Stimulated activated memory B cell treated with anti-CD40 and anti-IgM and Interleukin-4, amounts not matched to agents 10 μg/mL and 1 μg/mL and 100 μg/mL, for 72 hours (primary cell): ENCODE measurements around the gene SHISA8.
"Not testable (repeated sequence)": the region's sequence is repeated elsewhere in the genome, so short reads cannot be mapped to it uniquely, and the experiment has no call there.

Experiments used
- ATAC-seq: fragments of 150-1000 bp; cut with Tn5 transposase; 2 replicates; pipeline ENCODE4 v1.10.0; 2021
- H3K27ac Mint-ChIP-seq: one replicate; pipeline ENCODE4 v1.8.0; 2022; ENCODE audit warnings: mild to moderate bottlenecking, mixed read lengths
- H3K27me3 Mint-ChIP-seq: one replicate; pipeline ENCODE4 v1.8.0; 2022; ENCODE audit warnings: mixed read lengths
- H3K36me3 Mint-ChIP-seq: one replicate; pipeline ENCODE4 v1.8.0; 2022; ENCODE audit warnings: mixed read lengths
- H3K4me1 Mint-ChIP-seq: one replicate; pipeline ENCODE4 v1.8.0; 2022; ENCODE audit warnings: mixed read lengths
- H3K4me3 Mint-ChIP-seq: one replicate; pipeline ENCODE4 v1.8.0; 2022; ENCODE audit warnings: mild to moderate bottlenecking, moderate library complexity, mixed read lengths
- H3K9me3 Mint-ChIP-seq: one replicate; pipeline ENCODE4 v1.8.0; 2022; ENCODE audit warnings: mixed read lengths

The SHISA8 gene

DNA sequence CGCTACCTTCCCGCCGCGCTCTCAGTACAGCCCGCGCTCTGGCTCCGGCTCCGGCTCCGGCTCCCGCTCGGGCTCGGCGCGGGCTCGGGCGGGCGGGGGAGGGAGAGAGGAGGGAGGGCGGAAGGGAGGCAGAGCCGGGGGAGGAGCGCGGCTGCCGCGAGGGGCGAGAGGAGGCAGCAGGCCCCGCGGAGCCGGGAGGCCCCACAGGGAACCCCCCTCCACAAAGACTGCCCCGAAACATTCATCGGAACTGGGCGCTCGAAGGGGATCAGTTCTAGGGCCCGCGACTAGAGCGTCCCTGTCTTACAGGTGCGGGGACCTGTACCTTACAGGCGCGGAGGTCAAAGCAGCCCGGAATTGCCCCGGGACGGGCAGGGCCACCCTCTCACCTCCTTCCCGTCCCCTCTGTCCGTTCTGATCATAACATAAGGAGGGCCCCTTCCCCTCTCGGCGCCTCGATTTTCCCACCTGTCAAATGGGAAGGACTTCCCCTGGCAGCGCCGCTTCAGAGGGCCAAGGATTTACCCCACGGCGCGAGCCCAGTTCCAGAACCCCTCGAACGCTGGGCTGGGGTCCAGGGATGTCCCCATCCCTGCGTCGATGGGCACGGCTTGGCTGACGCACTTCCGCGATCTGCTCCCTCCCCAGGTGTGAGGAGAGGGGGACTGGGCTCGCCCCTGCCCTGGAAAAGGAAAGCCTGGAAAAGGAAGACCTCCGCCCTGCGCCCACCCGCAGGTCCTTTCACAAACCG is at the start of gene SHISA8:
Gene SHISA8, minus strand, starts transcription at position 40 of the 751 bp plus-strand sequence. CDS start 407 bp downstream, outside the sequence.
- H3K4me3 Mint-ChIP-seq, result peak within 1 kb of the TSS; percentile 77

DNA sequence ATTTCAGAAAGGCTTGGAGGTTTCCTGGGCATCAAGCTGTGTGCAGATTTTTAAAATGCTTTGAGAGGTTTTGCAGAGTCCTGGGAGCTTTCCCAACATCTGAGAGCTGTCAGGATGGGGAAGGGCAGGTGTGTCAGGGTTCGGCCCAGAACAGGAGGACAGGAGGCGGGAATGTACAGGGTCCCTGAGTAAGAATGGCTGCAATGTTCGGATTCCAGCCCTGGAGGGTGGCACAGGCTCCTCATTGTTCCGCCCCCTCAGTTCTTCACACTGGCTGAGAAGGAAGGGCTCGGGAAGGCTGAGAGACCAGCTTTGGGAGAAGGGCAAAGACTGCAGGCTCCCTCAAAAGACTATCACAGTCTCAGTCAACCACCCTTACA is 49.2 kb upstream of the SHISA8 start:
- H3K9me3 Mint-ChIP-seq, result no peaks in the 10 kb centered on the region
- peaks cover 8% of the 10 kb centered on the region for H3K27me3 Mint-ChIP-seq
- no peak overlapping the region for H3K4me3 Mint-ChIP-seq
- H3K4me1 Mint-ChIP-seq, result peaks cover 9% of the 10 kb centered on the region
- H3K36me3 Mint-ChIP-seq, result no peaks in the 10 kb centered on the region
- no peak for ATAC-seq
- no peak overlapping the region for H3K27ac Mint-ChIP-seq

More for the DNA sequence above, at the start of gene SHISA8:
- peak; percentile 27 for ATAC-seq
- Mint-ChIP-seq H3K9me3 (no peaks in the 10 kb centered on the region), H3K36me3 (peaks cover 12% of the 10 kb centered on the region), H3K27me3 (peaks cover 22% of the 10 kb centered on the region), H3K27ac (peak within 1 kb of the TSS; percentile 96), H3K4me1 (peaks cover 73% of the 10 kb centered on the region)

DNA sequence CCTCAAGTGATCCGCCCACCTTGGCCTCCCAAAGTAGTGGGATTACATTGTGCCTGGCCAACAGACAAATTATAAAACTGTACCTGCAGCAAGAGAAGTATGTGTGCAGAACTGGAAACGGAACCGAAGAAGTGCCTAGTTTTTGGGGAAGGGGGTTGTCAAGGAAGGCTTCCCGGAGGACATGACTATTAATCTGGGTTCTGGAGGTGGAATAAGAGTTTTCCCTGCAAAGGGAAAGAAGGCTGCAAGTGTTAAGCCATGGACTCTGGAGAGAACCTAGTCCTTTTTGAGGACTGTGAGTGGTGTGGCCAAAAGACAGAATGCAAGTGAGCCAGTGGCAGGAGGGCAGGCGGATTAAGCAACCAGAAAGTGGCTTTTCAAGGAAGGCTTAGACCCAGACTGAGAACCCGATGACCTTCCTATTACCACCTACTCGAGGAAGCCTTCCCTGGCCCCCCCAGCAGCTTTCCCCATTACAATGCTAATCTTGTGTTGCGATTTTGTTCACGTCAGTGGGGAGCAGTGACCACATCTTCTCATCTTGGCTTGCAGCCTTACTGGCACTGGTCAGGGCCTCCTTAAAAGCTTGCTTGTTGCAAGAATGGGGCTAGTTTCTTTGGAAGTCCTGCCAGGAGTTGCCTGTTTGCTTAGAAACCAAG is 48.7 kb upstream of the SHISA8 start:
- no peak for ATAC-seq
- H3K4me3 Mint-ChIP-seq, result no peak overlapping the region
- no peaks in the 10 kb centered on the region for H3K9me3 Mint-ChIP-seq
- H3K27me3 Mint-ChIP-seq, result peaks cover 4% of the 10 kb centered on the region
- no peaks in the 10 kb centered on the region for H3K36me3 Mint-ChIP-seq
- no peak overlapping the region for H3K27ac Mint-ChIP-seq
- H3K4me1 Mint-ChIP-seq, result peaks cover 9% of the 10 kb centered on the region

DNA sequence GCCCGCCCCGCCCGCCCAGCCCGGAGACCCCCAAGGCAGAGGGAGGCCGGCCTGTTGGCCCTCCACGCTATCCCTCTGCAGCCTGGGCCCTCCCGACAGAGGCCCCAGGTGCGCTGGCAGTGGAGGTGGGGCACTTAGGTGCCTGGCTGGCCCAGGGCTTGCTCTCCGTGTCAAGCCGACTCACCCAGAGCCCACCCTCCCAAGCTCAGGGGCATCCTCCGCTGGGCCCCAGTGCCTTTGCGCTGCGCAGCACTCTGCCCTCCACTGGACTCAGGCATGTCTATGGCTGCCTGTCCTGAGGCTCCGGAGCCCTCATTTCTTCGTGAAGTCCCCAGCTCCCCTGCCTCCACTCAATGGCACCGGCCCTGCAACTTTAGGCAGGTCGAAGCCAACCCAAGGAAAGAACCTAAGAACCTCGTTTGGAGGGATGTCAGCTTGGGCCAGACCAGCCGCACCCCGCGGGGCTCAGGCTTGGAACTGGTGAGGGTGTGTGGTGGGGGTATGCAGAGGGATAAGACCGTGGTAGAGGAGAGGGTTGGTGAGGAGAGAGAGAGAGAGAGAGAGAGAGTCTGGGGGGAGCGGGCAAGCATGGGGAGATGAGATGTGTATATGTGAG is 43.2 kb upstream of the SHISA8 start:
- peak overlapping the region; percentile 84 for H3K27ac Mint-ChIP-seq
- peak overlapping the region; percentile 7 for H3K4me3 Mint-ChIP-seq
- peaks cover 26% of the 10 kb centered on the region for H3K4me1 Mint-ChIP-seq
- peaks cover 14% of the 10 kb centered on the region for H3K27me3 Mint-ChIP-seq
- ATAC-seq, result peak; percentile 68
- no peaks in the 10 kb centered on the region for H3K9me3 Mint-ChIP-seq
- H3K36me3 Mint-ChIP-seq, result no peaks in the 10 kb centered on the region

DNA sequence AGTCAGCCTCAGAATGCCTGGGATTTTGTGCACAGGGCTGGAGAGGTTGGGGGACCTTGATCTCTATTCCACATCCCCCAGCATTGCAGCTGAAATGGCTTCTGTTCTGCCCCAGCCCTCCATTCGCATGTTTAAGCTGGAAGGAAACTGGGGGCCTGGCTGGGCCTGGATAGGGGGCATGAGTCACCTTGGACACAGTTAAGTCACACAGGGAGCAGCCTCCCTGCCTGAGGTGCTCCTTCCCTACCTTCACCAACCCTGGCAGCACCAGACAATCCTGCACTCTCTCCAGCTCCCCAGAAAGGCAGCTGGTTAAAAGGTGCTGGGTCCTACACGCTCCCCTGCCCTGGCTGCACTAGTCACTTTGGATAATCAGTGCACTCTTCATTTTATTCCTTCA is 37.8 kb upstream of the SHISA8 start:
- peaks cover 62% of the 10 kb centered on the region for H3K4me1 Mint-ChIP-seq

DNA sequence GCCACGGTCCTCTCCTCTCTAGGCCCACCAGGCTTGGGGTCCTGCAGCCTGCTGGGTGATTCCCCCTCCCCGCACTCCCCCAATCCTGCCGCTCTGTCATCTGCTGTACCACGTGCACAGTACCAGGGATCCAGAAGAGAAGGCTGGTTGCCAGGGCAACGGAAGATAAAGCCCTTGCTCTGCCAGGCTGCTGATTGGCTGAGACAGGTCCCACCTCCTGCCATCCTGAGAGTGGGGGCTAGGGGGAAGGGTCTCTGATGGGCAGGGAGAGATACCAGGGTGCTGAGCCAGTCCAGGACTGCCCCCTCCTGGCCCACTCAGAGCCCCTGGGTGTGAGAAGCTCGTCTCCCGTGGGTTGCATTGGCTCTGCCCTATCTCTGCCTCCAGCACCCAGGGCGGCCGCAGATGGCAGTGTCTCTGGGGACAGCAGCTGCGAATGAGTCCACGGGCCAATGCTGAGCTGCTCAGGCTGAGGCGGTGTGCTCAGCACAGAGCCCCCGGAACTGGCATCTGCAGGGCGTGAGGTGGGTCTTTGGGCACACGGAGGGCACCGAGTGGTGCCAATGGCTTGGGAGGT is 37.1 kb upstream of the SHISA8 start, which contains the start of gene SMIM45:
Gene SMIM45, plus strand, starts transcription at position 253 of the 577 bp plus-strand sequence.
- Mint-ChIP-seq H3K4me1 (peaks cover 62% of the 10 kb centered on the region), H3K4me3 (no peak within 1 kb of the TSS), H3K36me3 (no peaks in the 10 kb centered on the region), H3K27ac (peak within 1 kb of the TSS; percentile 50), H3K9me3 (no peaks in the 10 kb centered on the region), H3K27me3 (no peaks in the 10 kb centered on the region)
- peak; percentile 90 for ATAC-seq

More for the DNA sequence above, 37.8 kb upstream of the SHISA8 start:
- Mint-ChIP-seq H3K9me3 (no peaks in the 10 kb centered on the region), H3K27ac (peak overlapping the region; percentile 50), H3K4me3 (no peak overlapping the region), H3K36me3 (no peaks in the 10 kb centered on the region), H3K27me3 (peaks cover 4% of the 10 kb centered on the region)
- no peak for ATAC-seq

DNA sequence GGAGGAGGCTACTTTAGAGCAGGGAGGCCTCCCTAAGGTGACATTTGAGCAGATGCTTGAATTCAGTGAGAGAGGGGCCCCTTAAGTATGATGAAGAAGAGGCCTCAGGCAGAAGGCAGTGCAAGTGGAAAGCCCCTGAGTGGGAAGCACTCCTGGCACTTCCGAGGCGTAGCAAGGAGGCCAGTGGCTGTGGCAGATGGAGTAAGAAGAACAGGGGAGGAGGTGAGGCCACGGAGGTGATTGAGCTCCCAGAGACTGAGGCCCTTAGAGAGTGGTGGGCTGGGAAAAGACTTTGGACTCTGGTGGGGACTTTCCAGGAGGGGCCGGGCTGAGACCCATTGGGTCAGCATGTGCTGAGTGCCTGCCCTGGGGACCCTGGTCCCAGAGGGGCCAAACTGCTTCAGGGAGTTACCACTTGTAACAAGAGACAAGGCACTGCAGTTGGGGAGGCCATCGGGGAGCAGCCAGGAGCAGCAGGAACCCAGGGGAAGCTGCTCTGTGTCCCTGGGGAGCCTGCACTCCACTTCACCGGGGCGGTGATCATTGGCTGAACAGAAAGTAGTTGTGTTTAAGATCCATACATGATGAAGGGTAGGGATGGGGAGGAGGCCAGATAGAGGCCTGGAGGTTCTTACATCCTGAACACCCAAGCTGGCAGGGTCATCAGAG is 34.6 kb upstream of the SHISA8 start:
- Mint-ChIP-seq H3K27ac (peak overlapping the region; percentile 90), H3K4me1 (peaks cover 78% of the 10 kb centered on the region), H3K9me3 (no peaks in the 10 kb centered on the region), H3K4me3 (peak overlapping the region; percentile 55), H3K27me3 (peaks cover 5% of the 10 kb centered on the region), H3K36me3 (peaks cover 5% of the 10 kb centered on the region)
- no peak for ATAC-seq

DNA sequence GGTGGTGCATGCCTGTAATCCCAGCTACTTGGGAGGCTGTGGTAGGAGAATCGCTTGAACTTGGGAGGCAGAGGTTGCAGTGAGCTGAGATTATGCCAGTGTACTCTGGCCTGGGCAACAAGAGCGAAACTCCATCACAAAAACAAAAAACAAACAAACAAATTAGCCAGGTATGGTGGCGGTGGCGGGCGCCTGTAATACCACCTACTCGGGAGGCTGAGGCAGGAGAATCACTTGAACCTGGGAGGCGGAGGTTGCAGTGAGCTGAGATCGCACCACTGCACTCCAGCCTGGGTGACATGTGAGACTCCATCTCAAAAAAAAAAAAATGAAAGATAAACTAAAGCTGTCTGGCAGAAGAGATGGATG is 34.0 kb upstream of the SHISA8 start:
- H3K36me3 Mint-ChIP-seq, H3K27me3 Mint-ChIP-seq, H3K9me3 Mint-ChIP-seq, ATAC-seq: not testable (repeated sequence)
- H3K4me1 Mint-ChIP-seq, result peaks cover 78% of the 10 kb centered on the region
- peak overlapping the region; percentile 55 for H3K4me3 Mint-ChIP-seq
- peak overlapping the region; percentile 90 for H3K27ac Mint-ChIP-seq

DNA sequence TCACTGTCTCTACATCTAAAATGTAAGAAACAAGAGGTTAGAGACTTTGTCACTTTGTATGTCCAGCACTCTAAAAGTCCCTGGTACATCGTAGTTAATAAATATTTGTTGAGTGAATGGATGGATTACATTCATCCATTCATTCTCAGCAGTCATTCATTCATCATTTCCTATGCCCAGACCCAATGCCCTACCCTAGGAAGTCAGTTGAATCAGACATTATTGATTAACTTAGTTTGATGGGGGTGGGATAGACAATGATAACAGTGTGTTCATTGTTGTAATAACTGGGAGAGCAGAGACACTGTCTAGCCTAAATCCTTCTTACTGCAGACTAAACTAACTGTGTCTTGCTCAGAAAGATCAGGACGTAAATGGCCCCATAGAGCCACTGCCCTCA is 33.3 kb upstream of the SHISA8 start:
- no peak overlapping the region for H3K4me3 Mint-ChIP-seq

DNA sequence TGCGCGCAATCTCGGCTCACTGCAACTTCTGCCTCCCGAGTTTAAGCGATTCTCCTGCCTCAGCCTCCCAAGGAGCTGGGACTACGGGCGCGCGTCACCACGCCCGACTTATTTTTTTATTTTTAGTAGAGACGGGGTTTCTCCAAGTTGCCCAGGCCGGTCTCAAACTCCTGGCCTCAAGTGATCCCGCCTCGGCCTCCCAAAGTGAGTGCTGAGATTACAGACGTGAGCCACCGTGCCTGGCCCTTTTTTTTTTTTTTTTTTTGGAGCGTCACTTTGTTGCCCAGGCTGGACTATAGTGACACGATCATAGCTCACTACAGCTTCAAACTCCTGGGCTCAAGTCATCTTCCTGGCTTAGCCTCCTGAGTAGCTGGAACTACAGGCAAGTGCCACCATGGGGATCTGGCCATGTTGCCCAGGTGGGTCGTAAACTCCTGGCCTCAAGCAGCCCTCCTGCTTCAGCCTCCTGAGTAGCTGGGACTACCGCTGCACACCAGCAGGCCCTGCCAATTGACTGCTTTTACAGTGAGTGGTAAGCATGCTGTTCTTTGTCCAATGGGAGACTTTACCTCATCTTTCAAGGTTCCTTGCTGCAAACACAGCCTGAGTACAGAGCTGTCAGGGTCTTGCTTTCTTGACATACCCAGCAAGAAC is 32.7 kb upstream of the SHISA8 start:
- ATAC-seq, result no peak
- Mint-ChIP-seq H3K36me3 (peaks cover 11% of the 10 kb centered on the region), H3K27ac (peak overlapping the region; percentile 79), H3K4me3 (peak overlapping the region; percentile 90), H3K27me3 (peaks cover 5% of the 10 kb centered on the region), H3K4me1 (peaks cover 68% of the 10 kb centered on the region), H3K9me3 (no peaks in the 10 kb centered on the region)

More for the DNA sequence above, 33.3 kb upstream of the SHISA8 start:
- Mint-ChIP-seq H3K9me3 (no peaks in the 10 kb centered on the region), H3K27ac (no peak overlapping the region), H3K27me3 (peaks cover 5% of the 10 kb centered on the region), H3K36me3 (peaks cover 11% of the 10 kb centered on the region), H3K4me1 (peaks cover 74% of the 10 kb centered on the region)
- ATAC-seq, result no peak

DNA sequence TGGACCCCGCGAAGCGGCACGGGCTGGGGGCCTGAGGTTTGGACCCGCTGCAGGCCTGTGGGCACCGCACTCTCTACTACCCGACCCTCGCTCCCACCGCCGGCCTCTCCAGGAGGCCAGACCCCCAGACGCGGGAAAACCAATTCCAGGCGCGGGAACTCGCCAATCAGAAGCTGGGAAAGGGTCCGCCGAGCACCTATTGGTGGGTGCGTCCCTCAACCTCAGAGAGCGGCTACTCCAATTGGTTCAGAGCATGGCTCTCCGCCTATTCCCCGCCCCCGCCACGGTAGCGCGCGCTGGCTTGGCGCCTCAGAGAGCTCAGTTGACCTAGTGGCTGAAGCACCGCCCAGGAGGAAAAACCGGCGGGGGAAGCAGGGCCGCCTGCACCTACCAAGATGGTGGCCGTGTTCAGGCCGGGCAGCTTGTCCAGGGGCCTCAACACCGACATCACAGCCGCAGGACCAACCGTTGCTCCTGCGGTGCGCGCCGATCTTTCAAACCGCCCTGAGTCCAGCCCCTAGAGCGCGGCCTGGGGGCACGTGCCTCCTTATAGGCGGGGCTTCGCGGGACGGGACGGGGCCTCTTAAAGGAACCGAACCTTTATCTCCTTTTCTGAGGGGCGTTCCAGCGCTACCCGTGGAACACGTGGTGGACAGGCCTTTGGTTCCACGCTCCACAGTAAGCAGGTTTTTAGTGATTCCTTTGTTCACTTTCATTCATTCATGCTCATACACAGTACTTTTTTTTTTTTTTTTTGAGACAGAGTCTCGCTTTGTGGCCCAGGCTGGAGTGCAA is 32.0 kb upstream of the SHISA8 start, which contains the start of gene CENPM:
Gene CENPM, minus strand, starts transcription at position 524 of the 795 bp plus-strand sequence. Its CDS starts 76 bp downstream, at position 448.
- peak within 1 kb of the TSS; percentile 79 for H3K27ac Mint-ChIP-seq
- H3K4me3 Mint-ChIP-seq, result peak within 1 kb of the TSS; percentile 90
- H3K36me3 Mint-ChIP-seq, result peaks cover 11% of the 10 kb centered on the region
- peaks cover 5% of the 10 kb centered on the region for H3K27me3 Mint-ChIP-seq
- peak; percentile 97 for ATAC-seq
- peaks cover 61% of the 10 kb centered on the region for H3K4me1 Mint-ChIP-seq
- no peaks in the 10 kb centered on the region for H3K9me3 Mint-ChIP-seq

DNA sequence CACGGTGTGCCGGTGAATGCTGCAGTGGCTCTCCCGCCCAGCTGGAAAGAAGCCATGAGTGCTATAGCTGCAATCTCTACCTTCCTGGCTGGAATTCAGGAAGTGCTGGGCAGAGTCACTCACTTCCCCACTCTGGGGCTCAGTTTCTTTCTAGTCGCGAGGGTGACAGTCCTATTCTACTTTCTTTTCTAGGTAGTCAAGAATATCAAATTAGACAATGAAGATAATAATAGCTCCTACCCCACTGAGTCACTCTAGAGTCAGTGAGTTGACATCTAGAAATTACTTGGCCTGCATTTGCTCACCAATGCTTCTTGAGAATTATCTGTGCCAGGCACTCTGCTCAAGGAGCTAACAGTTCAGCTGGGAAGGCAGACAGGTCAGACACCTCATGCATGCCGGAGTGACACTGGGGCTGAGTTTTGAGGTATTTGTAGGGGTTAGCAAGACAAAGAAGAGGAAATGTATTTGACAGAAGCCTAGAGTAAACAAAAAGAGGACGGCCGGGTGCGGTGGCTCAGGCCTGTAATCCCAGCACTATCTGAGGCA is 28.9 kb upstream of the SHISA8 start:
- peaks cover 17% of the 10 kb centered on the region for H3K36me3 Mint-ChIP-seq
- H3K27ac Mint-ChIP-seq, result peak overlapping the region; percentile 13
- no peak for ATAC-seq
- no peak overlapping the region for H3K4me3 Mint-ChIP-seq
- no peaks in the 10 kb centered on the region for H3K9me3 Mint-ChIP-seq
- H3K4me1 Mint-ChIP-seq, result peaks cover 58% of the 10 kb centered on the region
- peaks cover 5% of the 10 kb centered on the region for H3K27me3 Mint-ChIP-seq
